ENCODE measurements around the gene CEP104.
"Not testable (repeated sequence)": the region's sequence is repeated elsewhere in the genome, so short reads cannot be mapped to it uniquely, and the experiment has no call there.

The CEP104 gene

DNA sequence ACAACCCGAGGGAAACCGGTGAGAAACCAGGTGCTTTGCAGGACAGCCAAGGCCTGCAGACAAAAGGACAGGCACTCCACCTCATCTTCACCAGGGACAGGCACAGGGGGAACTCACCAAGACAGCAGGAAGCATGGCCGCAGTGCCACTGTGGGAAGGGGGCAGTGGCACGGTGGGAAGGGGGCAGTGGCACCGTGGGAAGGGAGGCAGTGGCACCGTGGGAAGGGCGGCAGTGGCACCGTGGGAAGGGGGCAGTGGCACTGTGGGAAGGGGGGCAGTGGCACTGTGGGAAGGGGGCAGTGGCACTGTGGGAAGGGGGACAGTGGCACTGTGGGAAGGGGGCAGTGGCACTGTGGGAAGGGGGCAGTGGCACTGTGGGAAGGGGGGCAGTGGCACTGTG, 32.4 kb downstream of the CEP104 start:
- DNase-seq (ENCODE audit: low spot score) = no peak

DNA sequence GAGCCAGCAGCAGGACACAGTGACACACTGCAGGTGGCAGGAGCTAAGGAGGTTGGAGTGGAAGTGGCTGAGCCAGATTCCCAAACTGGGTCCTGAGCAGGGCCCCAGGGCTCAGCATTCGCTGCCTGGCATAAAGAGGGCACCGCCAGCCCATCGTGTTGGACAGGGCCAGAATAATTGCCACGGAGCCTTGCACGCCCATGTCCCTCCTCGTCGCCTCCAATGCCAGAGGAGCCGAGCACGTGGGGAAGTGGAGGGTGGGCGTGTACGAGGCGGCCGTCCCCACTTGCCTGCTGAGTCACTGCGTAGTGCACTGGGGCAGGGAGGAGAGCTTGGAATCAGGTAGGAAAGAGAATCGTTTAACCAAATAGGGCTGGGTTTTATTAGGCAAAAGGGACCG, 34.6 kb downstream of the CEP104 start:
- DNase-seq (ENCODE audit: low spot score) = no peak

DNA sequence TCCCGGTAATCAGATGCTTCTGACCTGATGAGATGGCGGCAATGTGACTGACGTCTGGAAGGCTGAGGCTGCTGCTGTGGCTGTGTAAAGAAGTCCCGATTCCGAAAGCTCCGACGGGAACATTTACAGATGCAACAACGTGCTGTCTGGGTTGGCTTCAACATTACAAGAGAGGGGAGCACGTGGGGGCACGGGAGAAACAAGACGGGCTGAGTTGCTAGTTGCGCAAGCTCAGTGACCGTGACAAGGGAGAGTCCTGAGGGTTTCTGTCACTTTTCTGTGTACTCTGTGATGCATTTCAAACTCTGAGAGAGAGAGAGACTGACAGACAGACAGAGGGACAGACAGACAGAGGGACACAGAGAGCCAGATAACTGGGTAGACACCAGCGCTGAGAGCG, 35.1 kb downstream of the CEP104 start:
- DNase-seq (ENCODE audit: low spot score) = no peak

DNA sequence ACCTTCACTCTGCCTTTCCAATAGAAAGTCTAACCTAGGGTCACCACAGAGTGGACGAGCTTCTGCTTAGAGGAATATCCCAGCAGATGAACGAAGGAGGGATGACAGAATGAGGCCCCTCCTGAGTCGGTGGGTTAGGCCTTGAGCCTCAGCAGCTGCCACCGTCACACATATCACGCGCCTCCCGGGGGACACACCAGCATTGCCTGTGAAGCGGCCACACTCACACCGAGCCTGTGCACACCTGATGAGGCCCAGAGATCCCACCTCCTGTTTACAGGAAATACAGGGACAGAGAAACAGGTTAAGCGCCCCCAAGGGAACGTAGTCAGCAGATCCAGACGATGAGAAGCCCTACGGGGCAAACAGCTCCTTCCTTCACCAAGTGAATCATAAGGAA, 35.6 kb downstream of the CEP104 start:
- no peak for DNase-seq (ENCODE audit: low spot score)

DNA sequence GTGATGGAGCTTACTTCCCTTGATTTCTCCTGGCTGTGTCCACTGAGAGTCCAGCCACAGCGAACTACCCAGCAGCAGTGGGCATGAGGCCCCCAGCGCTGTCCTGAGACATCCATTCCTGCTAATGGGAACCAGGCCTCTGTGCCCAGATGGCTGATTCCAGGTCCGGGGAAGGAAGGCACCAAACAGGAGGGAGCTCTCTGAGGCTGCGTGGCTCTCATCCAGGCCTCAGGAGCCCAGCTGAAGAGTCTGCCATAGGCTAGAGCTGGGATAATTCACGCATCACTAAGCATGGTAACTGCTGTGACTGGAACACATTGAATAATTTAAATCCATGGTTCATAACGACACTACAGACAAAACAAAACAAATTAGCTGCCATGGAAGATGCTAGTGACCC, 36.0 kb downstream of the CEP104 start:
- no peak for DNase-seq (ENCODE audit: low spot score)

DNA sequence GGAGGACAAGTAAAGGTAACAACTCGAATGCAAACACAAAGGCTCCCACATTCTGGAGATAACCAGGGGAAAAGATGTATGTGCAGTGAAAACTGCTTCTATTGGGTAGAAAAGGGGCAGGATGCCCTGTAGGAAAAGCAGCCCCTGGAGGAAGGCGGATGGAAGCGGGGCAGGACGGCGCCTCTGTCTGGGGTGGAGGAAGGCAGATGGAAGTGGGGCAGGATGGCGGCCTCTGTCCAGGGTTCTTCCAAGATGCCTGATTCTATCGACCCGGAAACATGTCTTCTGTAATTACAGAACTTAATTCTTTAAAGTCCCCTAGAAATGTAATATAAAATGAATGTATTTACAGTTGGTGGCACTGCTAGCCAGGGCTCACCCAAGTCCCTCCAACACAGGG, 36.7 kb downstream of the CEP104 start:
- DNase-seq (ENCODE audit: low spot score) = no peak

DNA sequence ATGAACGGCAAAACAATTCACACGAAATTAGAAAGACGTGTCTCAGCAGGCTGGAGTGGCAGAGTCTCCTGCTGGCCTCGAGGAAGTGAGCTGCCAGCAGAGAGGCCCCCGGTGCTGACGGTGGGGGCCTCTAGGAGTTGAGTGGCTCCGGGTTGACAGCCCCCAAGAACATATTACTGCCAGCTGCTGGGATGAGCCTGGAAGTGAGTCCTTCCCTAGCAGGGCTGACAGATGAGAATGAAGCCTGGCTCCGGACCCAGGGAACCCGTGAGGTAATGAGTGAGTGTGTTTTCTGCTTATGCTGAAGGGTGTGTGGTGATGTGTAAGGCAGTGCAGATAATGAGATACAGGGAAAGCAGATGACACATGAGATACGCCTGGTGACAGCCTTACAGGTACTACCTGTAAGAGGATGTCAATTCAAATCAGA, 37.2 kb downstream of the CEP104 start:
- DNase-seq (ENCODE audit: low spot score) = no peak

DNA sequence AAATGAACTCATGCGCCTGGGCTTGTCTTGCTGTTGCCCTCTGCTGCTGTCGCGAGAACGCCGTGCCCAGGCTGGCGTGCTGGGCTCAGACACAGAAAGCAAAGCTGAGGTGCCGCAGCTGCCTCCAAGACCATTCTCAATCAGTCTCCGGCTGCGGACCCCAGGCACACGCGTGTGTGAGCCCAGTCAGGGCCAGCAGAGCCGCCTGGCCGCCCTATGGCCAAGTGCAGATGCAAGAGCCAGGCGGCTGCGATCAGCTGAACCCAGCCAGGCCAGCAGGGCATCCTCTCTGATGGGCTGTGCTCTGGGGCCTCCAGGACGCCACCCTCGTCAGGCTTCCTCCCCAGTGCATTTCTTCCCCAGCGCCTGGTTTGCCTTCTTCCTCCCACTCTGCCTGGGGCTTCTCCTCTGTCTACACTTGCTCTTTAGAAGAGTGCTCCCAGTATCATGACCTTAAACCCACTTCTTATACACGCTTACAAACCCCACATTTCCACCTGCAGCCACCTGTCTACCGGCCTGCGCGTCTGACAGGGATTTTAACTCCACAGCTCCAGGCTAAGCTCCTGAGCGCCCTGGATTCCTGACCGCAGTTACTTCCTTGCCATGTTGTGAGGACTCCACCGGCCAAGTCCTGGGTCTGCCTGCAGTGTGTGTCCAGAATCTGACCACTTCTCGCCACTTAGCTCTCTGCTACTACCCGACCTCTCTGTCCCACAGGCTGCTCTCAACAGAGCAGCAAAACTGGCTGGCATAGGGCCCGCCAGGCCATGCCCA, 39.0 kb downstream of the CEP104 start:
- DNase-seq (ENCODE audit: low spot score) = no peak

DNA sequence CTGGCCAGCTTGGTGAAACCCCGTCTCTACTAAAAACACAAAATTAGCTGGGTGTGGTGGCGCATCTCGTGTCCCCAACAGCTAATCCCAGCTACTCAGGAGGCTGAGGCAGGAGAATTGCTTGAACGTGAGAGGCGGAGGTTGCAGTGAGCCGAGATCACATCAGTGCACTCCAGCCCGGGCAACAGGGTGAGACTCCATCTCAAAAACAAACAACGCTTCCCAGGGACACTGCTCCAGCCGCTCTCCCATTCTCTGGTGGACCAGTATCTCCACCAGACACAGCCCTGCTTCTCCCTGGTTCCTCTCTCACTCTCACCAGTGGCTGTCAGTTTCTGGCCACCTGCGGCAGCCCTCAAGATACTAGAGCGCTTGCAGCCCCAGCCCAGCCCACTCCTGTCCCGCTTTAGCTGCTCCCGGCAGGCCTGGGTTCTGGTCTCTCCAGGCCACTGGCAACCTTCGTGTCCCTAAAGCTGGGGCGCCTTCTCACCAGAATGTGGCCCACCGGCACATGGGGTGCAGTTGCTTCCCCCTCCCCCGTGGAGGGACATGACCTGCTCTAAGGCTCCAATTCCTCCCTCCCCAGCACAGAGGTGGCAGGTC, 39.8 kb downstream of the CEP104 start:
- no peak for DNase-seq (ENCODE audit: low spot score)

DNA sequence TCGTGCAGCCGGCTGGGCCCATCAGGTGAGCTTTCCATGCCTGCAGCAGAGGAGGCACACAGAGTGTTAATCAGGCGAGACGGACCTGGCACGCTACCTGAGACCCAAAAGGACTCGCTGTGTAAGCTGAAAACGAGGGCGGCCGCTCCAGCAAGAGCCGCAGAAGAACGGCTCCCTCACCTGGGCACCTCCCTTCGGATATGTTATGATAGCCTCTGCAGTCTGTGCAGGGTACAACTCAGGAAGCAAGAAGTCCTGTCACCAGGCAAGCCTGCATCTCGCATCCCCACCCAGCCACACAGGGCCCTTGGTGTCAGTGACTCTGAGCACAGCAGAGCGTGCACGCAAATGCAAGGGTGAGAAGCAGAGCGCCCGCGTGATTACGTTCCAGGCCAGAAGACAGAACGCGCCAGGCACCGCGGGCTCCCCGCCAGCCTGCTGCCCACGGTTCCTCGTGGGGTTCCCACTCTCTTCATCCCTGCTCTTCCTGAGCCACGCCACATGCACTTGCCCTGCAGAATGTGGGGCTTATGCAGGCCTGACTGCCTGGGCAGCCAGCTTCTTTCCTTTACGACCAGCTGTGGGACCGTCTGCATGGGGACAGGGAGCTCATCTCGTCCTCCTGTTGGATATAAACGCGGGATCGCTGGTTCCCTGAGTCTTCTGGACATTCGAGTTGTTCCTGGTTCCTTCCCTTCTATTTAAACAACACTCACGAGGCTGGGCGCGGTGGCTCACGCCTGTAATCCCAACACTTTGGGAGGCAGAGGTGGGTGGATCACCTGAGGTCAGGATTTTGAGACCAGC, 40.5 kb downstream of the CEP104 start:
- DNase-seq (ENCODE audit: low spot score) = no peak

DNA sequence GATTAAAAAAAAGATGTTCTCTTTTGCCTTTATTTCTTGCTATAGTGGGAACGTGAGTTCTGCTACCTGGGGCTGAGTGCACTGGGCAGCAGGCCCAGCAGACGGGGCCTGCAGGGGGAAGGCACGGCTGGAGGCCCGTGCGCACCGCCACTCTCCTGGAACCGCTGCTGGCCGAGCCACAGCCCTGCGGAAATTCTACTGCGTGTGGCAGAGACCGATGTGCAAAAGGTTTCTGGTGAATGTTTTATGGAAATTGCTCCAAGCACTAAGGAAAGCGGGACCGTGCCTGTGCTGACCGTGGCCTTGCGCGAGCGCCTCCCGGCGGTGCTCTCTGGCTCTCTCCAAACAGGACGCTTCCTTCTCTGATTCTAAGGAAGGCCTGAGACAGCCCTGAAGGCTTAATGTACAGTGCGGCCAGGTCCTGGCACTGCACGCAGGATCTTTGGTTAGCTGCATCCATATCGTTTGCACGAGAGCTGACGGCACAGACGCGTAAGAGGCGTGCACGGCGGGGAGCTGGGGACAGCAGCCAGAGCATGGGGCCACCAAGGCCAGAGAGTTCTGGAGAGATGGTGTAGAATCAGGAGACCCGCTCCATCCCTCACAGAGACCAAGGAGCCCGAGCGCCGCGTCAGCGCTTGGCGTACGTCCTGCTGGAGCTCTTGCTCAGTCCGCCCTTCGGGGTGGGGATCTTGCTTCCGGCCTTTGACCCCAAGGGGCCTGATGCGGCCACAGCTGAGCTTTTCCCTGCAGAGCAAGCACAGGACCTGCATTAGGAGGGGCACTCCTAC, 42.0 kb downstream of the CEP104 start:
- no peak for DNase-seq (ENCODE audit: low spot score)

DNA sequence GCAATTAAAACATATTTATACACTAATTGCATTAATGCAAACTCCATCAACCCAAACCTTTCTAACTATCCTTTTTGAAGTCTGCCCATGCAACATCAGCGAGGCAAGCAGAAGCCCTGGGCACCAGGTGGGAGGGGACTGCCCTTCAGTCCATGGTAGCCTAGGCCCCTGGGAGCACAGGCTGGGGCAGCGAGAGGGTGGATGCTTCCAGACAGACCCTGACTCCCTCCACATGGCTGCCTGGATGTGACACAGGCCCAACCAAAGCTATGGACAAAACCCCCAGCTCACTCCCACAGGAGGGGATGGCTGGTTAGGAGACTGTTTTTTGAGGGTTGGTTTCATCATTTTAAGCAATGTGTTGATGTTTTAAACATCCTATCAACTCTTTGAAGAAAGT, 42.9 kb downstream of the CEP104 start:
- no peak for DNase-seq (ENCODE audit: low spot score)

DNA sequence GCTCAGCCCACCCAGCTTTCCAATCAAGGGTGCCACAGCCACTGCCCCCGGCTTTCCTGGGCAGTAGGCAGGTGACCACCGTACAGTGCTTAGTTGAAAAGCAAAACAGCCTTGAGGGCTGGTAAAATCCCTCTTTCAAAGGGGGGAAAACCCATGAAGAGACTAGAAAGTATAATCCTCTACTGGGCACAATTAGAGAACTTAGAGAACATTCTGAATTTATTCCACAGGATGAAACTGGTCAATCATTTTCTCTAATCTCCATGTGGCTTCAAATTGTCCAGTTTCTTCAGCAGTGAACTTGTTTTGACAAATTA, 45.5 kb downstream of the CEP104 start:
- no peak for DNase-seq (ENCODE audit: low spot score)

DNA sequence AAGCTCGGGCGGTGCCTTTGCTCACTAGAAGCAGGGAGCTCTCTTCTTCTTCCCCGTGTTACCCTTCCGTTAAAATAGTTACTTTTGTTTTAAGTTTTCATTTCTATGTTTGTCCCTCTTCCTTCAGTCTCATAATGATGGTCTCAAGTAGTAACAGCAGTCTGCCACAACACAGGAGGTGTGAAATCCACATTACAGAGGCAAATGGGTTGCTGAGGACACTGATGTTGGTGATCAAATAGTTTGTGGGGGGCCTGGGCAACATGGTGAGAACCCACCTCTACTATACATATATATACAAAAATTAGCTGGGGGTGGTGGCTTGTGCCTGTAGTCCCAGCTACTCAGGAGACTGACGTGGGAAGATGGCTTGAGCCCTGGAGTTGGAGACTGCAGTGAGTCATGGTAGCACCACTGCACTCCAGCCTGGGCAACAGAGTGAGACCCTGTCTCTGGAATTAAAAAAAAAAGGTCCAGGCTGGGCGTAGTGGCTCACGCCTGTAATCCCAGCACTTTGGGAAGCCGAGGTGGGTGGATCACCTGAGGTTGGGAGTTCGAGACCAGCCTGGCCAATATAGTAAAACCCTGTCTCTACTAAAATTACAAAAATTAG, 46.8 kb downstream of the CEP104 start:
- DNase-seq (ENCODE audit: low spot score) = not testable (repeated sequence)

DNA sequence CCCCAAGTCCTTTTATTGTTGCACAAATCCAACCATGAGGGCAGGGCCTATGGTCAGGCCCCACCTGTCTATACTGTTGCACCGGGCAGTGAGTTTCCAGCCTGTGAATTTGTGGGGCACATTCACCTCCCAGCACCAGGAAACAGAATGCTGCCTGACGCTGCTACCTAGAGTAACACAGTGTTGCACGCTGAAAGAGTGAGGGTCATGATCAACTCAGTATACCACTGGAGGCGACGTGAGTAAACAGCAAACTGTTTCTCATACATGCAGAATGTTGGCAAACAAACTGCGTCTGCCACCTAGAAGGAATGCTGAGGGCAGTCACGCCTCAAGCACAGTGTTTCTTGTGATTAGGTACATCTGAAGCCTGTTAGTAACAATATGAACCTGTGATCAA, 47.3 kb downstream of the CEP104 start:
- DNase-seq (ENCODE audit: low spot score) = no peak

DNA sequence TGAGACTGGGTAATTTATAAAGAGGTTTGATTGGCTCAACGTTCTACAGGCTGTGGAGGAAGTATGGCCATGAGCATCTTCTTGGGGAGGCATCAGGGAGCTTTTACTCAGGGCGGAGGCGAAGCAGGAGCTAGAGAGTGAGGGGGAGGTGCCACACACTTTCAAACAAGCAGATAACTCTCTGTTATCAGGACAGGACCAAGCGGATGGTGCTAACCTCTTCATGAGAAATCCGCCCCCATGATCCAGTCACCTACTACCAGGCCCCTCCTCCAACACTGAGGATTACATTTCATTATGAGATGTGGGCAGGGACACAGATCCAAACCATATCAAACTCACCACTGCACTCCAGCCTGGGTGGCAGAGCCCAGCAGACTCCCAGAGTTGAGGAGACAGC, 49.2 kb downstream of the CEP104 start:
- DNase-seq (ENCODE audit: low spot score) = no peak

DNA sequence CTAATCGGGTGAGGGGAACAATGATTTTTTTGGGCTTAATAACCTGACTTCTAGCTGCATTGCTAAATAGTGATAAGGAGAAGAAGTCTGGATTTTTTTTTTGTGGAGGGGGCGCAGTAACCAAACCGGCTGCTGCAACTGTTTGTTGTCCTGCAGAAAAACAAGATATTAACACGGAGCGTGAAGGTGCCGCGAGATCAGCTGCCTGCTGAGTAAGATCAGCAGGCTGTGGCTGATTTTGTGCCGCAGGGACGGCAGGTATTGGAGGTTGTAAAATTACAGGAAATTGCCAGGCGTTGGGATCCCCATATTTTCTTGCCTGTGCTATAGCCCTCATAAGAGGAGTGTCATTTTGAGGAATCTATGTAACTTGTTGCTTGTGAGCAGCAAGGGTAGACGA, 52.0 kb downstream of the CEP104 start:
- no peak for DNase-seq (ENCODE audit: low spot score)

DNA sequence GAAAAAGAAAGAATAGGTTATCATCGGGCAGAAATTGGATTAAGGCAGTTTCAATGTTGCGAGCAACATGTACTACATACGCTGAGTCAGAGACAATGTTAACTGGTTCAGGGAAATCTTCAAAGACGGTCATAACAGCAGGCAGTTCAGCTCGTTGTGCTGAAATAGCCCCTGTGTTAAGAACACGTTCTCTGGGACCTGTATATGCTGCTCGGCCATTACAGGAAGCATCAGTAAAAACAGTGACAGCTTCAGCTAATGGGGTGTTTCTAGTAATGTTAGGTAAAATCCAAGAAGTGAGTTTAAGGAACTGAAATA, 52.4 kb downstream of the CEP104 start:
- DNase-seq (ENCODE audit: low spot score) = not testable (repeated sequence)

DNA sequence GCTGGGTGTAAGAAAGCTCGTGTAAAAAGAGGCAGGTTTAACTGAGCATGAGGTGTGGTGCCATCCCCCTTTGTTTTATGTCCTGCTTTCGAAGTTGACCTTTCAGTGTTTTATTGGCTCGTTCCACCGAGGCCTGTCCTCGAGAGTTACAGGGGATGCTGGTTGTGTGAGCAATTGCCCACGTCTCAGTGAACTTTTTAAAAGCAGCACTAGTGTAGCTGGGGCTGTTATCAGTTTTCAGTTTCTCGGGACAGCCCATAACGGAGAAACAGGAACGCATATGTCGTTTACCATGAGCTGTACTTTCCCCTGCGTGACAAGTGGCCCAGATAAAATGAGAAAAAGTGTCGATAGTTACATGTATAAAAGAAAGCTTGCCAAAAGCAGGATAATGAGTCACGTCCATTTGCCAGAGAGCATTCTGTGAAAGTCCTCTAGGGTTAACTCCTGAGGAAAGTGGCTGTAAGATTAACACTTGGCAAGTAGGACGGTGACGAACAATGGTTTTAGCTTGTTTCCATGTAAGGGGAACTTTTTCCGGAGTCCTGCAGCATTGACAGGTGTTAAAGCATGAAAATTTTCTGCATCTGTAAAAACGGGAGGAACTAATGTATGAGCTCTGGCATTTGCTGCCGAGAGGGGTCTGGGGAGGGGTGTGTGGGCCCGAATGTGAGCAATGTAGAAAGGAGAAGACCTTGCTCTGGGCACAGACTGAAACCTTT, 52.9 kb downstream of the CEP104 start:
- DNase-seq (ENCODE audit: low spot score) = no peak

DNA sequence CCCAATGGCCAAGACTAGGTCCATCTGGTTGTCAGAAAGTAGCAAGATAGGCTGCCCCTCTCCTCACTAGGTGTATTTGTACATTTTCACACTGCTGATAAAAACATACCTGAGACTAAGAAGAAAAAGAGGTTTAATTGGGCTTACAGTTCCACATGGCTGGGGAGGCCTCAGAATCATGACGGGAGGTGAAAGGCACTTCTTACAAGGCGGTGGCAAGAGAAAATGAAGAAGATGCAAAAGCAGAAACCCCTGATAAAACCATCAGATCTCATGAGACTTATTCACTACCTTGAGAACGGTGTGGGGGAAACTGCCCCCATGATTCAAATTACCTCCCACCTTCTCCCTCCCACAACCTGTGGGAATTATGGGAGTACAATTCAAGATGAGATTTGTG, 56.2 kb downstream of the CEP104 start:
- not testable (repeated sequence) for DNase-seq (ENCODE audit: low spot score)

DNA sequence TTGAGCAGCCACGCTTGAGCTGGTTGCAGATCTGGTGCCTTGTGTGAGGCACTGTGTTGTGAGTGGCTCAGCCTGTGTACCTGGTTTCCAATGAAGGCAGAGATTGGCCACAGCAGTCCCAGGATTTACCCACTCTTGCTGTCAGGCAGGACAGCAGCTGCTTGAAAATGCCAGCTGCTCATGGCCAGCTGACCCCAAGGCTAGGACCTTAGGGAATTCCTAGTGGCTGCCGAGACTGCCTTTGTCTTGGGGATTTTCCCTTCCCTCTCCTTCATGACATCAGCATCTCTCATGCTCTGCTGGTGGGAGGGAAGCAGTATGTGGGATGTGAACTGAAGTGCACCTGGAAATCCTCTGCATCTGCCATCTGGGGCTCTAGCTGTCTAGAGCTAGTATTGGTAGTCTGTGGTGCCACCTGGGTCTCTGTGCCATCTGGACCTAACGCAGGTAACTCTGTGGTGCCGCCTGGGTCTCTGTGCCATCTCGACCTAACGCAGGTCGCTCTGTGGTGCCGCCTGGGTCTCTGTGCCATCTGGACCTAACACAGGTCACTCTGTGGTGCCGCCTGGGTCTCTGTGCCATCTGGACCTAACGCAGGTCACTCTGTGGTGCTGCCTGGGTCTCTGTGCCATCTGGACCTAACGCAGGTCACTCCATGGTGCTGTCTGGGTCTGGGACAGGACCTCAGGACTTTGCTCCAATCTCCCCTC, 56.9 kb downstream of the CEP104 start:
- no peak for DNase-seq (ENCODE audit: low spot score)
